Stomach (tissue), 9 donors: ENCODE measurements around the gene SLC7A4. TPM values are rescaled to one million over a fixed set of nuclear protein-coding genes. Genes with fewer than 3 reads are reported as not detected.

Experiments
- DNase-seq, 2 donors: peaks; one replicate each; pipeline versions ENCODE4 v3.0.0 to v3.0.0-alpha.2; 2013 to 2019
- H3K27ac ChIP-seq, 5 donors: fragments of 200-600 bp in 4 of 5; sonication (generic) in 4 of 5; one replicate each; pipeline ENCODE4 v1.5.1; 2013 to 2019; ENCODE audit warnings: mild to moderate bottlenecking in 1 of 5, moderate library complexity in 1 of 5
- H3K27me3 ChIP-seq, 3 donors: fragments of 200-600 bp; sonication (generic); one replicate each; pipeline ENCODE4 v1.5.1; 2017 to 2019; ENCODE audit warnings: mixed run types in 1 of 3
- H3K36me3 ChIP-seq, 4 donors: fragments of 200-600 bp; sonication (generic); 1 replicate in 3 of 4; 2 replicates in 1 of 4; pipeline ENCODE4 v1.5.1; 2016 to 2019
- H3K4me1 ChIP-seq, 4 donors: fragments of 200-600 bp; sonication (generic); one replicate each; pipeline ENCODE4 v1.5.1; 2016 to 2019
- H3K4me3 ChIP-seq, 4 donors: fragments of 200-600 bp; sonication (generic) in 3 of 4; one replicate each; pipeline ENCODE4 v1.5.1; 2016 to 2019; ENCODE audit warnings: mild to moderate bottlenecking in 1 of 4
- H3K9me3 ChIP-seq, 4 donors: fragments of 200-600 bp; sonication (generic); one replicate each; pipeline ENCODE4 v1.5.1; 2016 to 2019
- CTCF ChIP-seq, 7 experiments: fragments of 450-650 bp in 4 of 7; fragments of 200-600 bp in 3 of 7; sonication (generic) in 3 of 7; IDR thresholded peaks; one replicate each; pipeline ENCODE4 v1.5.1; 2016 to 2019; ENCODE audit warnings: antibody characterized with exemption in 7 of 7, control low read depth in 2 of 7, mild to moderate bottlenecking in 1 of 7
- EP300 ChIP-seq: sonication (generic); formaldehyde crosslinking; IDR thresholded peaks from one replicate; pipeline ENCODE4 v1.6.1; 2017; ENCODE audit warnings: antibody characterized with exemption
- POLR2A ChIP-seq, 4 donors: fragments of 450-650 bp; IDR thresholded peaks; one replicate each; pipeline ENCODE4 v1.6.1; 2016; ENCODE audit warnings: antibody characterized with exemption in 4 of 4, control low read depth in 2 of 4, mild to moderate bottlenecking in 1 of 4, moderate library complexity in 1 of 4
- POLR2AphosphoS5 ChIP-seq, 3 donors: sonication (generic); formaldehyde crosslinking; IDR thresholded peaks; one replicate each; pipeline ENCODE4 v1.6.1; 2016; ENCODE audit warnings: antibody characterized with exemption in 3 of 3
- WGBS, 5 donors: extraction: QIAGEN DNeasy Blood & Tissue Kit in 3 of 5; methylation state at CpG; one replicate each; pipeline versions ENCODE4 v1.1.5 to v1.1.7; 2013 to 2018; 5-methylcytosine and 5-hydroxymethylcytosine counted together
- intact Hi-C: fragments of 100-400 bp; cut with DNase I; formaldehyde crosslinking; loops from one replicate; pipeline ENCODE4 v1.15.1; 2023; ENCODE audit warnings: low total_unique reads
- polyA plus RNA-seq, 3 donors: library from polyadenylated mRNA; stranded (reverse); fragments of 200-250 nt; gene quantifications; one replicate each; pipeline ENCODE4 v1.2.3, GENCODE V29; 2013
- total RNA-seq, 5 donors: library from RNA; depleted of rRNA; stranded (reverse); fragments of >200 nt; gene quantifications; one replicate each; pipeline versions ENCODE4 v1.1.0 to v1.2.3, GENCODE V29; 2014 to 2016
- donor health status: healthy with polysubstance abuse.
- donor health status: Bipolar disorder and iron deficiency.
- donor health status: healthy.

SLC7A4 gene
- total and polyA plus RNA-seq, 8 donors: 0.12 to 1.0 (median 0.18) TPM; not detected in 5

GRCh38 chr22:21026783-21027692 is 5.3 kb downstream of the SLC7A4 start:
- 59 to 72% (median 67%) methylated on average over 9 to 14 of the region's 14 CpGs for WGBS, 5 donors
- intact Hi-C loops: loop anchor here (10.0 kb wide), 1 partner anchor 62 kb away; the partner anchor contains the start of gene AIFM3
- Histone ChIP-seq H3K27ac (no peak overlapping the region), H3K36me3 (no peaks in the 10 kb centered on the region), H3K9me3 (no peaks in the 10 kb centered on the region), H3K4me1 (peaks cover 4 to 7% (median 5%) of the 10 kb centered on the region in 4 donors), H3K27me3 (peaks cover 0 to 38% (median 9%) of the 10 kb centered on the region in 3 donors), H3K4me3 (no peak overlapping the region)
- TF ChIP-seq CTCF (IDR thresholded peaks at IDR 0.05) (no peak), POLR2A (IDR thresholded peaks at IDR 0.05) (no peak), EP300 (no peak), POLR2AphosphoS5 (IDR thresholded peaks at IDR 0.05) (no peak)
- DNase-seq: peak in 1 of 2 donors; percentile 51

GRCh38 chr22:21025763-21026755 is 6.3 kb downstream of the SLC7A4 start:
- no peaks in the 10 kb centered on the region for H3K4me1 ChIP-seq
- intact Hi-C loops: loop anchor here (10.0 kb wide), 1 partner anchor 61 kb away; the partner anchor contains the start of gene AIFM3
- DNase-seq: no peak
- no peaks in the 10 kb centered on the region for H3K9me3 ChIP-seq
- no peak overlapping the region for H3K27ac ChIP-seq
- H3K27me3 ChIP-seq: peaks cover 0 to 28% (median 0%) of the 10 kb centered on the region in 3 donors
- WGBS, 5 donors: 84 to 91% (median 86%) methylated on average over 14 to 27 of the region's 27 CpGs
- no peak overlapping the region for H3K4me3 ChIP-seq
- H3K36me3 ChIP-seq: no peaks in the 10 kb centered on the region
- TF ChIP-seq POLR2AphosphoS5 (IDR thresholded peaks at IDR 0.05): no peak
- no peak for TF ChIP-seq POLR2A (IDR thresholded peaks at IDR 0.05)
- TF ChIP-seq CTCF (IDR thresholded peaks at IDR 0.05): no peak
- no peak for TF ChIP-seq EP300

- no peaks in the 10 kb centered on the region for H3K9me3 ChIP-seq
- DNase-seq: no peak
- intact Hi-C loops: loop anchor here (10.0 kb wide), 1 partner anchor 60 kb away; the partner anchor contains the start of gene AIFM3
- TF ChIP-seq POLR2AphosphoS5 (IDR thresholded peaks at IDR 0.05) (no peak), EP300 (no peak), CTCF (IDR thresholded peaks at IDR 0.05) (no peak)
- H3K4me3 ChIP-seq: no peak overlapping the region
- H3K27ac ChIP-seq: no peak overlapping the region
- H3K27me3 ChIP-seq: peaks cover 0 to 20% (median 0%) of the 10 kb centered on the region in 3 donors
- no peaks in the 10 kb centered on the region for H3K36me3 ChIP-seq
- 58 to 66% (median 62%) methylated on average over 8 of the region's 8 CpGs for WGBS, 5 donors
- H3K4me1 ChIP-seq: no peaks in the 10 kb centered on the region
Measured at GRCh38 chr22:21025266-21025665, 7.1 kb downstream of the SLC7A4 start.
